Stimulated activated CD8-positive, alpha-beta memory T cell treated with anti-CD3 and anti-CD28 coated beads, Interleukin-7, amount 100 ng/mL, for 4 hours (primary cell): ENCODE data around the gene HK1.

Experiments used
- DNase-seq, 2 donors: peaks; one replicate each; pipeline ENCODE4 v3.0.0-alpha.2; 2020; ENCODE audit warnings: low read depth in 2 of 2

Gene HK1

DNA sequence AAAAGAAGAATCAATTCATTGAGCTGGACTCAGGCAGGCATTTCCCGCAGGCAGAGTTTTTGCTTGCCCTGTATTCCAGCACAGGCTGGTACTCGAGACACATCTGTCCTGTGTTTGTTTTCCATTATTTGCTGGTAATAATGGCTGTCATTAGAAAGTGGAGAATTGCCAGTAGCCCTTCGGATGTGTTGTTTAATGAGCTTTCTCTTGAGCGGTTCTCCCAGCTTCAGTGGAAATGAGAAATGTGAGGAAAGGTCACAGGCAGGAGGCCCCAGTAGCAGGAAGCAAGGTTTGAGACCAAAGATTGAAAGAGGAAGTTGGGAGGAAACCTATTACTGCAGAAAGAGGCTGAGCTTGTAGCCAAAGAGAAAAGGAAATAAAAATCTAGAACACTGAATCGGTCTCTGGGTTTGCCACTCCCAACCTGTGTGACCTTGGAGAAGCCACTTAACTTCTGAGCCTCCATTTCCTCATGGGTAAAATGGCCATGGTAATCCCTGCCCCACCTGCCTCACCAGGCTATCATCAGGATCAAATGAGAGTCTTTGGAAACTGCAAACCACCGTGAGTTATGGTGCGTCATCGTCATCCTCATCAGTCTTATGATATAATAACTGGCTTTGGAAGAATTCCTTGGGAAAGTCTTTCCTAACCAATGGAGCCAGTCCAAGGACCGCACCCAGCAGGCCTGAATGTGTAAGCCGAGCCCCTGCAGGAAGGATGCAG is 70.7 kb downstream of the HK1 start:
- no peak for DNase-seq

DNA sequence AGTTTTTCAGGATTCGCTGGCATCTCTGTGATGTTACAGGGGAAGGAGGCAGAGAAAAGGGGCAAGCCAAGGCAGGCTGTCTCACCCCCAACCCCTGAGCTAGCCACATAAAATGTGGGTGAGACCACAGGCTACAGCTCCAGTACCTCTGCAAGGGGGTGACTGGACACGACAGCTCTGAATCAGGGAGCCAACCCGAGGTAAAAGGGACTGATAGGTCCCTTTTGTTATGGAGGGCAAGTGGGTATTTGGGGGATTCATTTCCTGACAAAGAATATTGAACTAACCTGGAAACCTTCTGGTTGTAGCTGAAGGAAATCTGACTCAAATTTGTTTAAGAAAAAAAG is 71.2 kb downstream of the HK1 start:
- DNase-seq = no peak

DNA sequence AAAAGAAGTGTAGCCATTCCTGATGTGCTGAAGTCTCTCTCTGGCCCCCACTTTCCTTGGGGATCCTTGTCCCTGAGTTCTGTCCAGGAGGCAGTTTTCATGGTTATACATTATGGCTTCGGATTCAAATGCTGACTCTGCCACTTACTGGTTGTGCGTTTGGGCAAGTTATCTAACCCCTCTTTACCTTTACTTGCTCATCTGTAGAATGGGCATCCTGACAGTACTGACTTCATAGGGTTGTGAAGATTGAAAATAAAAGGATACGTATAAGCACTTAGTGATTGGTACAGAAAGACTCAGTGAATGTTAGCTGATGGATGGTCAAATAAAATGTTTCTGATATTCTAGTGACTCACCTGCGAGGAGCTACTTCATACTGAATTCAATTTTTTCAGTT is 73.3 kb downstream of the HK1 start:
- no peak for DNase-seq

DNA sequence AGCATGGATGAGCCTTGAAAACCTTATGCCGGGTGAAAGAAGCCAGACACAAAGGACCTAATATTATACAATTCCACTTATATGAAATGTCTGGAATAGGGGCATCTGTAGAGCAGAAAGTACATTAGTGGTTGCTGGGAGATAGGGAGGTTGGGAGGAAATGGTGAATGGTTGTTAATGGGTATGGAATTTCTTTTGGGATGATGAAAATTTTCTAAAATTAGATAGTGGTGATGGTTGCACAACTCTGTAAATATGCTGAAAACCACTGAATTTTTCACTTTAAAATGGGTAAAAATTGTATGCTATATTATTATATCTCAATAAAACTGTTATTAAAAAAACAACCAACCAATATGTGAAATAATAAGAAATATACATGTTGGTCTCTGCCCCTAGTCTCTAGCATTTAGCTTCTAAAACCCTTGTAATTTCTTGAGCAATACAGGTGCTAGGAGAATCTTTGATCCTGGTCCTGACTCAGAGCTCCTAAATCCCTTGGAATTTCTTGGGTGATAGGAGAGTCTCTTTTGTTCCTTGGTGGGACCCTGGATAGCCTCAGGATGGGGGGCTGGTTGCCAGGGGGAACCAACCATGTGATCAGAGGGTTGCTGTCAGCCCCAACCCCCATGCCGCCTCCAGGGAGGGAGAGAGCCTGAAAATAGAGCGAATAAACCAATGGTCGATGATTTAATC is 74.4 kb downstream of the HK1 start:
- DNase-seq = no peak

DNA sequence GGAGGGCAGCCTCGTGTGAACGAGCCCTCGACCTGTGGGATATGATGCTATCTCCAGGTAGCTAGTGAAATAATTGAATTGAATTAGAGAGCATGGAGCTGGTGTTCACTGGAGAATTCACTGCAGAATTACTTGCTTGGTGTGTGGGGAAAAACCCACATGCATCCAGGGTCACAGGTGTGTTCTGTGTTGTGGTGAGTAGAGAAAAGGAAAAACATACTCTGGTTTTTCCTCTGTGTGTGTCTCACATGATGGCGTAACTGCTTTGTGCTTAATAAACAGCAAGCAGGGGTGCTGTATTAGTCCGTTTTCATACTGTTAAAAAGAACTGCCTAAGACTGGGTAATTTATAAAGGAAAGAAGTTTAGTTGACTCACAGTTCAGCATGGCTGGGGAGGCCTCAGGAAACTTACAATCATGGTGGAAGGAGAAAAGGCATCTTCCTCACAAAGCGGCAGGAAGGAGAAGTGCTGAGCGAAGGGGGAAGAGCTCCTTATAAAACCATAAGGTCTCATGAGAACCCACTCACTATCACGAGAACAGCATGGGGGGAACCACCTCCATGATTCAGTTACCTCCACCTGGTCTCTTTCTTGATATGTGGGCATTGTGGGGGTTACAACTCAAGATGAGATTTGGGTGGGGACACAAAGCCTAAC is 75.8 kb downstream of the HK1 start:
- DNase-seq = no peak

DNA sequence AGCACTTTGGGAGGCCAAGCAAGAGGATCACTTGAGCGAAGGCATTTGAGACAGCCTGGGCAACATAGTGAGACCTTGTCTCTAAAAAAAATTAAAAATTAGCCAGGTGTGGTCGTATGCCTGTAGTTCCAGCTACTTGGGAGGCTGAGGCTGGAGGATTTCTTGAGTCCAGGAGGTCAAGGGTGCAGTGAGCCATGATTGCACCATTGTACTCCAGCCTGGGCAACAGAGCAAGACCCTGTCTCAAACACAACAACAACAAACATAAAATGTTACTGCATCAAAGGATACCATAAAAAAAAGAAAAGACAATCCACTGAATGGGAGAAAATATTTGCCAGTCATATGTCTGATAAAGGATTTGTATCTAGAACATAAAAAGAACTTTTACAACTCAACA is 77.9 kb downstream of the HK1 start:
- no peak for DNase-seq

DNA sequence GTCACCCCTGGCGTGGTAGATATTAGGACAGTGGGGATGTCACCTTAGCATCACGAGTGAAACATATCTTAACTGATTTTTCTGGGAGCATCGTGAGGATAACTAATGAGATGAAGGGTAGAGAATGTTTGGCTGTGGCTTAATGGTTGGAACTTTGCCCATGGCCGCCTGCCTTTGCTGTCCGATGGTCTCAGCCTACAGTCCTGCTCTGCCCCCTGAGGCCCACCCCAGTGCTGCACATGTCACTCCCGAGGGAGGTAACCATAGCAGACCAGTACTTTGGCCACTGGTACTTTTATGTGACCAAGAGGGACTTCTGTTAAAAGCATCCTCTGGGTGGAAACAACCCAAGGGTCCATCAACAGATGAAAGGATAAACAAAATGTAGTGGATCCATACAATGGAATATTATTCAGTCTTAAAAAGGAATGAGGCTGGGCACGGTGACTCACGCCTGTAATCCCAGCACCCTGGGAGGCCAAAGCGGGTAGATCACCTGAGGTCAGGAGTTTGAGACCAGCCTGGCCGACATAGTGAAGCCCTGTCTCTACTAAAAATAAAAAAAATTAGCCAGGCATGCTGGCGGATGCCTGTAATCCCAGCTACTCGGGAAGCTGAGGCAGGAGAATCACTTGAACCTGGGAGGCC is 80.0 kb downstream of the HK1 start:
- no peak for DNase-seq

DNA sequence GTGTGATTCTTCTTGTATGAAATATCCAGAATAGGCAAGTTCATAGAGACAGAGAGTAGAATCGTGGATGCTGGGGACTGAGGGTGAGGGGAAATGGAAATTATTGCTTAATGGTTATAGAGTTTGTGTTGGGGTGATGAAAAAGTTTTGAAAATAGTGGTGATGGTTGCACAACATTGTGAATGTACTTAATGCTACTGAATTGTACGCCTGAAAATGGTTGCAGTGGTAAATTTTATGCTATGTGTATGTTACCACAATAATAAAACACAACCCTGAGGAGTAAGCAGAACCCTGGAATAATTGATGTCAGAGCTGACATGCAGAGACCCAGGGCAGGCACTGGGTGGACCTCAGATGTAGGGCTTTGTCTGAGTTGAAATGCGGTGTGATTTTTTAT is 80.9 kb downstream of the HK1 start:
- no peak for DNase-seq

DNA sequence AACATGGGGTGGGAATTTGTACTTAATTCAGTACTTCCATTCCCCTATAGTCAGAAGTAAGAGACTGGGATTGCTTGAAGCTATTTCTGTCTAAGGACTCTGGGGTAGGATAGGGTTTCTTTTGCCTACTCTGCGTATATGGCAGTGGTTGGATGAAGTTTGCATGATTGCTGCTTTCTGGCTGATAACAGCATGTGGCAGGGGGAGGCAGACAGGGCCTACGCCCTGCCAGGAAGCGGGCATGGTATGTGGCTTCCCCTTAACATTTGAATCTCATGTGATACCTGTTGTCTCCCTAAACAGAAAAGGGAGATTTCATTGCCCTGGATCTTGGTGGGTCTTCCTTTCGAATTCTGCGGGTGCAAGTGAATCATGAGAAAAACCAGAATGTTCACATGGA is 81.3 kb downstream of the HK1 start:
- DNase-seq = no peak

DNA sequence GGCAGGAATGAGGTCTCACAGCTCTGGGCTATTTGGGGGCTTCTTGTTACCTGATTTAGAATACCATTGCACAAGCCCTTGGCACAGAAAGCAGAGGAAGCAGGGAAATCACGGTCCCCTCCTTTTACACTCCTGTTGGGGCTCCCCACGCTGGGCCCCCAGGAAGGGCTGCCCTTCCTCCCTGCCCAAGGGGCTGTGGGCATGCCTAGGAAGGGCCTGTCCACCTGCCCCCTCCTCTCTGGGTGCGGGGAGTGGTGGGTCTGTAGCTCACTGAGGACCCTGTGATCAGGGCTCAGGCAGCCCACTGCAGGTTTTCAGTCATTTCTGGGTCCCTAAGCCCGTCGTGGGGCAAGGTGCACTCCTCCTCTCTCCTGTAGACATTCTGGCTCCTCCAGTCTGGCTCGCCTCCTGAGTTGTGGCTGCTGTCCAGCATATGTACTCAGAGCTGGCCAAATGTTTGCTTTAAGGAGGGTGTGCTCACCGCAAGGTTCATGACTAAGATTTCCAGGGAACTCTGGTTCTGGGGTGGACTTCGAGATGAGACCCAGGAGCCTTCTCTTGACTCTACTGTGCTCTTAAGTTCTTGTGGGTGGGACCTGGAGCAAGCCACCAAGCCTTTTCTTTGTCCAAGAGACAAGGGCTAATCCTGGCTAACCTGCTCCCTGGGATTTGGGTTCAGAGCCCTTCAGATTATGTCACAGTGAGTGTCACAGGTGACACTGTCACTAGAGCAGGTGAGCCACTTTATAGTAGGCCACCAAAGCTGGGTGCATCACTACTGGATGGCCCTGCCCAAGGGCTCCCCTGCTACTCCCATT is 82.4 kb downstream of the HK1 start:
- no peak for DNase-seq

DNA sequence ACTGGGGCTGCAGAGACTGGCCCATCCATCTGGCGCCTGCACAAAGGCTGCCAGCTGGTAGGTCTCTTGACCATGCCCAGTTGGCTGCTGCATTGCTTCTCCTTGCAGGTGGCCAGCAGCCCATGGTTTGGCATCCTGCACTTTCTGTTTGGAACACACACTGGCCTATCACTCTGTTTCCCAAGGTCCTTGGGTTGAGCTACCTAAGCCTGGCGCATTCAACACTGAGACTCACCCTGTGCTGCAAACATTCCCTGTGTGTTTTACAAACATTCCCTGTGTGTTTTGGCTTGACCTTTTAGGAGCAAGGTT is 83.0 kb downstream of the HK1 start:
- no peak for DNase-seq

DNA sequence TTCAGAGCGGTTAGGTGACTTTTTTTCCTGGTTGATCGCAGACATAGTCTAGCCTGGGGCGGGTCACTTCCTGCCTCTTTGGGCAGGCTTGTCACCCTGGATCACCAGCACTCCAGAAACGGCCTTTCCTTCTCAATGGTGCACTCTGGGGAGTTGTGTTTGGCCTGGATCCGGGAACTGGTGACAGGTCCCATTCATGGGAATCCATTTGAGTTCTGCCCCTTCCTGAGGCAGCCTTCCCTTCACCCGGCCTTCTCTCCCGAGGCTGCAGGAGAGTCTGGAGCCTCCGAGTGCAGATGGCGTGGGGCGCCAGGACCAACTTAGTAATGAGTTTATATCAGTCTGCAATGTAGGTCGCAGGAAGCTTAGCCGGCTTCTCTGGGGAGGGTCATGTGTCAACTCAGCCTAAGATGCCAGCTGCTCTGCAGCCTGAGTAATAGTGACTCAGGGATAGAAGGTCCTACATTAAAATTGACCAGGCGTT is 84.2 kb downstream of the HK1 start:
- no peak for DNase-seq

DNA sequence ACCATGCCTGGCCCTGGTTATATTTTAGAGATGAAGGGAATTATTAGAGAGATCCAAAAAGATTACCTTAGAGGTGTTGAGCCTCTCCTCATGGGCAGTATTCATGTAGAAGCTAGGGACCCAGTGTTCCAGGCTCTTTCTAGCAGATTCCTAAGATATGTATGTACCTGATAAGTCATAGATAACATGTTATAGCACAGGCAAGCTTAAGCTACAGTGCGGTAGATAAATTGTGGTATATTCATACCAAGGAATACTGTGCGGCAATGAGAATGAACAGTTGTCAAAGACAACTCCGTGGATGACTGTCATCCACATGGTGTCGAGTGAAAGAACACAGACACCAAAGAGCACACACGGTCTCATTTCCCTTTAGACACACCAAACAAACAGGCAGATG is 85.4 kb downstream of the HK1 start:
- DNase-seq = no peak

DNA sequence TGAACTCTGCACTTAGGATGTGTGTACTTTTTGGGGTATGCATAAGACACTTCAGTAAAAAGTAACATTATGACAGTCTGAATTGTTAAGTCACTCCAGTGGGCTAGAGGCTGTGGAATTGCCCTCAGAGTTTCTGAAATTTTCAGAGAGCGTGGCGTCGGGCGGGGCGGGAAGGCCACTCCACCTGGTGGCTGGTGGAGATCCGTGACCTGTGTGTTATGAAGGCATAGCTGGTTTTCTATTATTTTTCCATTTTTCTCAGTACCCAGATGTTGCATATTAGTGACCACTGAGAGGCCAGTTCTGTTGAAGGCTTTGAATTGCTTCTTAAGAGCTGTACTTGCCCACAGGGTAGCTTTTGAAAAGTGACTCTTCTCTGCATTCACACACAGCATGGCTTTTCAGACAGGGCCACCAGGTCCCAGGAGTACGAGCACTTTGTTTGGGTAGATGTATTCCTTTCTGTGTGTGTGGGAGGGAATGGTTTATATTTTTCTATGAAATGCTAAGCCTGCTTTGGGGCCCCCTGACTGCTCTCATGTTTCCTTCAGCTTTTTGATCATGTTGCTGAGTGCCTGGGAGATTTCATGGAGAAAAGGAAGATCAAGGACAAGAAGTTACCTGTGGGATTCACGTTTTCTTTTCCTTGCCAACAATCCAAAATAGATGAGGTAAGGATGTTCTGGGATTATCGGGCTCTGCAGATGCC is 86.1 kb downstream of the HK1 start:
- DNase-seq = no peak

DNA sequence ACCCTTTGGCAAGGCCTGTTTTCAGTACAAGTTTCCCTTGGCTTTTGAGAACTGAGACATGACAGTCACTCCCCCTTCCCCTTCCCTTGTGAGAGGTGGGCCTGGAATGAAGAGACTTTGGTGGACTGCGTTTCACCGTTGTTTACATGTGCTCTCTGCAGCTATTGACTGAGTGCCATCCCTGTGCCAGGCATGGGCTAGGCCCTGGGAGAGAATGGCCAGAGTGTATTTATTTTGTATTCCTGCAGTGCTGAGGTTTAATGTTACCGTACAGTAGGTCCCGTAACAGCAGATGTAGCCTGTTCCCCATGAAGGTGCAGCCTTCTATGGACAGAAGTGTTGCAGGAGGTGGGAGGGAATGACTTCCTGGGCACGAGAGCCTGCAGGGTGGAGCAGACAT is 88.4 kb downstream of the HK1 start:
- DNase-seq = no peak

DNA sequence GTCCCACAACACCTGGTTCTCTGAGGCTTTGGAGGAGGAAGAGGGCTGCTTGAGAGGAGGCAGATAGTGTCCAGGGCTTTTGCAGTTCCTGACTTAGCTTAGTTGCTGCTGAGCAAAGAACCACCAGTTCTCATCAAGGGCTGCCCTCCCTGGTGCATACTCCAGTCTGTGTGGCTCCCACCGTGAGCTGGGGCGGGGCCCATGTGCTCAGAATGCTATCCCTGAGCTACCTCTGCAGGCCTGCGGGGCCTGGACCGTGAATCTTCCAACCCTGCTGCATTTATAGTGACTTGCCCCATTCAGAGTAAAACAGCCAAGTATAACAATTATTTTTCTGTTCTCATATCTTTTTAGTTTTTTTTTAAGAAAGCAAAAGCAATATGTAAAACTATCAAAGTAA is 89.2 kb downstream of the HK1 start:
- no peak for DNase-seq

DNA sequence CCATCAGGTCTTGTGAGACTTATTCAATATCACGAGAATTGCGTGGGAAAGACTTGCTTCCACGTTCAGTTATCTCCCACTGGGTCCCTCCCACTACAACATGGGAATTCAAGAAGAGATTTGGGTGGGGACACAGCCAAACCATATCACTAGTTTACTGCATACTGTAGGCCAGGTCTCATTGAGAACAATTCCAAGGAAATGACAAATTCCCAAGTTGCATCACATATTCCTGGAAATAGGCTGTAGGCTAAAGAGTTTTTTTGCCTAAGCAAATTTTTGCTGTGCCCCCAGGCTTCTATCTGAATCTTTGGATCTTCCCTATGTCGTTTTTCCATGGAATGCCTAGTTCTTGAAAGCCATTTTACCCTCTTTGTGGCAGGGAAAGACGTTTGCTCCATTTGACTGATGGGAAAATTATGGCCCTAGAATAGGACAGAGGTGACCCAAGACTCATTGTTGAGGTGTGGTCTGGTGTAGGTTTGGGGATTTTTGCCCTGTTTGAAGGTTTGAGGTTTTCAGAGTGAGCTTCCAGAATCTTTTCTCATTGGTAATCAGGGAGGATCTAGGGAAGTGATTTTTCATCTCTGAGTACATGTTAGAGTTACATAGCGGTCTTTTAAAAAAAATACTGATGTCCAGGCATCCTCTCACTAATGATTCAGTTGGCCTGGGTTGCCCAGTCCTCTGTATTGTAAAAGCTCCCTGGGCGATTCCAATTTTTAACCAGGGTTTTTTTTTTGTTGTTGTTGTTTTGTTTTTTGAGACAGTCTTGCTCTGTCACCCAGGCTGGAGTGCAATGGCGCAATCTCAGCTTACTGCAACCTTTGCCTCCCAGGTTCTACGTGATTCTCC is 94.1 kb downstream of the HK1 start:
- DNase-seq = no peak

DNA sequence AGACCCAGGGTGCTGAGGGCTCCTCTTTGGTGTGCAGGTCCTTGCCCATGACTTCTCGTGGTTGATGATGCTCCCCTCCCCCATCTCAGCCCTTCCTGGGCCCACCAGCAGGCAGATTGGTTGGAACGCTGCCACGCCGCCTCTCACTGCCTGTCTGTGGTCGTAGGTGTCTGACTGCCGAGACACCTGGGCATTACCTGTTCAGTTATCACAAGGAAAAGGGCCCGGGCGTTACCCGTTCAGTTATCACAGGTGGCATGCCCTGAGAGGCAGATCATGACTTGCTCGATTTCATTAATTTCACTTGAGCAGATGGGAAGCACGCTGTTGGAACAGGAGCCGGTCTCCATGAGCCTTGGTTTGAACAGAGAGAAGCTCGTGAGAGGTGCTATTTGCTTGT is 95.9 kb downstream of the HK1 start:
- DNase-seq = no peak

DNA sequence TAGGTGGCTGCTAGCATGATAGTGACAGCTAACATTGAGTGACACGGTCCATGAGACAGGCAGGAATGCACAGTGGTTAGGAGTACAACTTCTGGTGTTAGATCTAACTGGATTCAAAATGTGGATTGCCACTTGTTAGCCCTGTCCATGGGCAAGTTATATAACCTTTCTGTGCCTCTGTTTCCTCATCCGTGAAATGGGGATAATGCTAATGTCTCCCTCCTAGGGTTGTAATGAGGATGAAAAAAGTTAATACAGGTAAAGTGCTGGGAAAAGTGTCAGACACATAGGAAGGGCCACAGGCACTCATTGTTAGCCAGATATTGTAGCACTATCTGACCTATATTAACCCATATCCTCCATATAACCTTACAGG is 96.6 kb downstream of the HK1 start:
- DNase-seq = no peak
